ENCODE results near the gene MAFG. TPM values are rescaled to one million over a fixed set of nuclear protein-coding genes. Genes with fewer than 3 reads are reported as not detected.
A peak's percentile ranks its signal among the peaks of the same experiment; 100 is the strongest.

The MAFG gene
- total RNA-seq, 1 experiment from 2014 or later: 31.4 TPM

DNA sequence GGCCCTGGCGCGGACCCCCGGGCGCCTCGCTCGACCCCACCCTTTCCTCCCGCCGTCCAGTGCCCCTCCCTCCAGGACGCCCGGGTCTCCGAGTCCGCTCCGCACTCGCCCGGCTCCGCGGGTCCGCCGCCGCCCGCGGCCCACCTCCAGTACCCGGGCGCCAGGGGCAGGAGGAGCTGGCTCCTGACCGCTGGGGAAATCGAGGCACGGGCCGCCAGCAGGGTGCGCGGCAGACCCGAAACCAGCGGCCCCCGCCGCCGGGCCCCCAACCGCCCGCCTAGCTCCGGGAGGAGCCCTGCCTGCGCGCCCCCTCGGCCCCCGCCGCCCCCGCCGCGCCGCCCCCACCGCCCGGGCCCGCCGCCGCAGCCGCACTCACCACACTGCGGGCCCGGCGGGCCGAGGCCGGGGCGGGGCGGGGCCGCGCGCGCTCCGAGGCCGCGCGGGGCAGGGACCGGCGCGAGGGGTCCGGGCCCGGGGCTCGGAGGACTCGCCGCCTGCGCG lies 333 bp downstream of the MAFG start:
- Histone ChIP-seq H3K23ac (ENCODE audit: insufficient read length, low read depth, low read length) (no peak overlapping the region), H2BK5ac (ENCODE audit: insufficient read length, low read length) (no peak overlapping the region), H4K5ac (ENCODE audit: insufficient read length, low read depth, low read length) (no peak overlapping the region), H3K4me1 (ENCODE audit: insufficient read depth, low read length) (peaks cover 3% of the 10 kb centered on the region; the same call in 1 of the 2 replicates), H3K79me2 (ENCODE audit: insufficient read depth, low read length) (peaks cover 16% of the 10 kb centered on the region; the same call in 1 of the 2 replicates), H4K91ac (ENCODE audit: insufficient read length, low read depth, low read length) (no peak overlapping the region), H3K79me1 (ENCODE audit: insufficient read depth, low read depth, low read length, poor library complexity, severe bottlenecking) (peaks cover 2% of the 10 kb centered on the region), H3K23me2 (ENCODE audit: insufficient read length, low read depth, low read length, poor library complexity, severe bottlenecking) (peaks cover 11% of the 10 kb centered on the region), H3K9me3 (ENCODE audit: control insufficient read depth, low read depth, low read length) (no peaks in the 10 kb centered on the region), H4K8ac (replicated peaks; ENCODE audit: insufficient read length, low read depth, low read length) (no peak overlapping the region), H2BK20ac (ENCODE audit: low read depth, low read length, poor library complexity, severe bottlenecking) (no peak overlapping the region), H3K18ac (ENCODE audit: insufficient read length, low read depth, low read length) (no peak overlapping the region), H4K20me1 (ENCODE audit: control insufficient read depth, insufficient read depth, insufficient read length) (no peaks in the 10 kb centered on the region), H3K14ac (ENCODE audit: insufficient read depth, low read length) (no peak overlapping the region), H3K56ac (ENCODE audit: insufficient read length, low read depth, low read length) (no peak overlapping the region), H2BK12ac (ENCODE audit: insufficient read length, low read depth, low read length) (no peak overlapping the region), H2BK15ac (ENCODE audit: low read depth, low read length) (no peak overlapping the region), H2BK120ac (ENCODE audit: low read depth, low read length, poor library complexity, severe bottlenecking) (no peak overlapping the region), H3K27me3 (ENCODE audit: insufficient read depth, low read length) (no peaks in the 10 kb centered on the region; the same call in 1 of the 2 replicates), H3K9ac (ENCODE audit: extremely low read depth, insufficient read length, low read length) (peak overlapping the region; percentile 38), H2AFZ (ENCODE audit: low read length) (no peak overlapping the region), H3K4me2 (ENCODE audit: insufficient read depth, insufficient read length, low read length) (peak overlapping the region; percentile 15), H3K4ac (ENCODE audit: low read depth, low read length) (no peak overlapping the region), H2AK5ac (ENCODE audit: insufficient read length, low read length) (no peak overlapping the region), H3K27ac (ENCODE audit: insufficient read length, low read depth, low read length) (no peak overlapping the region), H3T11ph (ENCODE audit: low read length) (no peak overlapping the region)
- no peaks in the 10 kb centered on the region for H3K9me3 Mint-ChIP-seq
- H3K27me3 Mint-ChIP-seq (ENCODE audit: low read depth): peaks cover 20% of the 10 kb centered on the region
- H3K4me1 Mint-ChIP-seq: peaks cover 31 to 39% of the 10 kb centered on the region in 2 experiments
- H3K36me3 Mint-ChIP-seq (ENCODE audit: insufficient read depth in 1 of 3, low read depth in 3 of 3): peaks cover 4 to 7% (median 5%) of the 10 kb centered on the region in 3 experiments; a peak in 6 of 7 replicates
- WGBS (ENCODE audit: extremely low coverage, insufficient read length, low lambda C conversion rate): no CpG with 5 or more reads among the region's 78 CpGs
- peak overlapping the region; percentile 72 to 79; a peak in 4 of 5 replicates for H3K4me3 Mint-ChIP-seq
- DNase-seq: no peak
- TF ChIP-seq, protein P1, sequence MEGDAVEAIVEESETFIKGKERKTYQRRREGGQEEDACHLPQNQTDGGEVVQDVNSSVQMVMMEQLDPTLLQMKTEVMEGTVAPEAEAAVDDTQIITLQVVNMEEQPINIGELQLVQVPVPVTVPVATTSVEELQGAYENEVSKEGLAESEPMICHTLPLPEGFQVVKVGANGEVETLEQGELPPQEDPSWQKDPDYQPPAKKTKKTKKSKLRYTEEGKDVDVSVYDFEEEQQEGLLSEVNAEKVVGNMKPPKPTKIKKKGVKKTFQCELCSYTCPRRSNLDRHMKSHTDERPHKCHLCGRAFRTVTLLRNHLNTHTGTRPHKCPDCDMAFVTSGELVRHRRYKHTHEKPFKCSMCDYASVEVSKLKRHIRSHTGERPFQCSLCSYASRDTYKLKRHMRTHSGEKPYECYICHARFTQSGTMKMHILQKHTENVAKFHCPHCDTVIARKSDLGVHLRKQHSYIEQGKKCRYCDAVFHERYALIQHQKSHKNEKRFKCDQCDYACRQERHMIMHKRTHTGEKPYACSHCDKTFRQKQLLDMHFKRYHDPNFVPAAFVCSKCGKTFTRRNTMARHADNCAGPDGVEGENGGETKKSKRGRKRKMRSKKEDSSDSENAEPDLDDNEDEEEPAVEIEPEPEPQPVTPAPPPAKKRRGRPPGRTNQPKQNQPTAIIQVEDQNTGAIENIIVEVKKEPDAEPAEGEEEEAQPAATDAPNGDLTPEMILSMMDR (conservative IDR thresholded peaks at IDR 0.05): no peak
- no peak overlapping the region for H3K27ac Mint-ChIP-seq

Data from H9 (cell line).